ENCODE results near the gene DGKH.

Gene DGKH

GRCh38 chr13:42071672-42072419 is 23.4 kb downstream of the DGKH start:
- H3K27ac ChIP-seq: no peak overlapping the region
- no peaks in the 10 kb centered on the region for H3K27me3 ChIP-seq
- H3K36me3 ChIP-seq: no peaks in the 10 kb centered on the region
- no peaks in the 10 kb centered on the region for H3K4me1 ChIP-seq (ENCODE audit: control insufficient read depth in 1 of 2, insufficient read depth in 1 of 2, low read depth in 1 of 2, low read length in 1 of 2)
- H3K9me3 ChIP-seq: no peaks in the 10 kb centered on the region
- no peak for TF ChIP-seq CTCF (IDR thresholded peaks at IDR 0.05)
- H3K4me3 ChIP-seq (ENCODE audit: low read depth in 1 of 2, low read length in 1 of 2): no peak overlapping the region

GRCh38 chr13:42073683-42074082 is 25.2 kb downstream of the DGKH start:
- Histone ChIP-seq H3K27me3 (no peaks in the 10 kb centered on the region), H3K9me3 (no peaks in the 10 kb centered on the region), H3K27ac (no peak overlapping the region), H3K4me3 (ENCODE audit: low read depth in 1 of 2, low read length in 1 of 2) (no peak overlapping the region), H3K36me3 (no peaks in the 10 kb centered on the region), H3K4me1 (ENCODE audit: control insufficient read depth in 1 of 2, insufficient read depth in 1 of 2, low read depth in 1 of 2, low read length in 1 of 2) (no peaks in the 10 kb centered on the region)
- no peak for TF ChIP-seq CTCF (IDR thresholded peaks at IDR 0.05)

GRCh38 chr13:42075517-42075916 is 27.1 kb downstream of the DGKH start:
- Histone ChIP-seq H3K36me3 (no peaks in the 10 kb centered on the region), H3K27ac (no peak overlapping the region), H3K4me3 (ENCODE audit: low read depth in 1 of 2, low read length in 1 of 2) (no peak overlapping the region), H3K9me3 (no peaks in the 10 kb centered on the region), H3K4me1 (ENCODE audit: control insufficient read depth in 1 of 2, insufficient read depth in 1 of 2, low read depth in 1 of 2, low read length in 1 of 2) (no peaks in the 10 kb centered on the region), H3K27me3 (no peaks in the 10 kb centered on the region)
- no peak for TF ChIP-seq CTCF (IDR thresholded peaks at IDR 0.05)

GRCh38 chr13:42076309-42076713 is 27.9 kb downstream of the DGKH start:
- no peak overlapping the region for H3K27ac ChIP-seq
- no peaks in the 10 kb centered on the region for H3K9me3 ChIP-seq
- no peak for TF ChIP-seq CTCF (IDR thresholded peaks at IDR 0.05)
- H3K27me3 ChIP-seq: no peaks in the 10 kb centered on the region
- no peaks in the 10 kb centered on the region for H3K36me3 ChIP-seq
- no peak overlapping the region for H3K4me3 ChIP-seq (ENCODE audit: low read depth in 1 of 2, low read length in 1 of 2)
- H3K4me1 ChIP-seq (ENCODE audit: control insufficient read depth in 1 of 2, insufficient read depth in 1 of 2, low read depth in 1 of 2, low read length in 1 of 2): no peaks in the 10 kb centered on the region

GRCh38 chr13:42078128-42078808 is 29.8 kb downstream of the DGKH start:
- Histone ChIP-seq H3K9me3 (no peaks in the 10 kb centered on the region), H3K4me3 (ENCODE audit: low read depth in 1 of 2, low read length in 1 of 2) (no peak overlapping the region), H3K4me1 (ENCODE audit: control insufficient read depth in 1 of 2, insufficient read depth in 1 of 2, low read depth in 1 of 2, low read length in 1 of 2) (no peaks in the 10 kb centered on the region), H3K27ac (no peak overlapping the region), H3K36me3 (no peaks in the 10 kb centered on the region), H3K27me3 (no peaks in the 10 kb centered on the region)
- no peak for TF ChIP-seq CTCF (IDR thresholded peaks at IDR 0.05)

All from neutrophil (primary cell).